Keratinocyte (primary cell): ENCODE measurements around the gene GIT1. TPM values are rescaled to one million over a fixed set of nuclear protein-coding genes. Genes with fewer than 3 reads are reported as not detected.

Source experiments
- DNase-seq: peaks from one replicate; pipeline ENCODE4 v3.0.0-alpha.2; 2011; ENCODE audit warnings: low read depth, missing footprints, low spot score
- FAIRE-seq: peaks from 2 replicates; lab custom pipeline; 2011; peaks lifted over from hg19 to GRCh38; lab: Jason Lieb, UNC
- H2AFZ ChIP-seq: 2 replicates; pipeline ENCODE4 v1.6.0; 2012; ENCODE audit warnings: low read length, control low read depth, inconsistent platforms; ENCODE audit not compliant: control insufficient read depth
- H3K27ac ChIP-seq: 2 replicates; pipeline ENCODE4 v1.5.1; 2011; ENCODE audit warnings: low read length; ENCODE audit not compliant: control insufficient read depth, insufficient read depth
- H3K27me3 ChIP-seq: 3 replicates; pipeline ENCODE4 v1.6.0; 2011; ENCODE audit warnings: low read length; ENCODE audit not compliant: control insufficient read depth, insufficient read depth; ENCODE audit errors: extremely low read depth
- H3K36me3 ChIP-seq, 2 experiments: 2 replicates in 1 of 2; 3 replicates in 1 of 2; pipeline ENCODE4 v1.5.1; 2011; ENCODE audit warnings: low read length in 2 of 2, mild to moderate bottlenecking in 1 of 2; ENCODE audit not compliant: control insufficient read depth in 2 of 2, insufficient read depth in 2 of 2; ENCODE audit errors: extremely low read depth in 1 of 2
- H3K4me1 ChIP-seq: 3 replicates; pipeline ENCODE4 v1.5.1; 2011; ENCODE audit warnings: low read length; ENCODE audit not compliant: control insufficient read depth, insufficient read depth; ENCODE audit errors: extremely low read depth
- H3K4me2 ChIP-seq: 3 replicates; pipeline ENCODE4 v1.6.0; 2011; ENCODE audit warnings: low read depth, low read length; ENCODE audit not compliant: control insufficient read depth, insufficient read depth; ENCODE audit errors: extremely low read depth
- H3K4me3 ChIP-seq, 3 experiments: fragments of 200-600 bp in 1 of 3; sonication (generic) in 1 of 3; 2 replicates in 2 of 3; 3 replicates in 1 of 3; pipeline ENCODE4 v1.5.1; 2011 to 2016; ENCODE audit warnings: low read length in 3 of 3, mild to moderate bottlenecking in 3 of 3, control low read depth in 2 of 3, inconsistent platforms in 1 of 3, low read depth in 1 of 3, mixed read lengths in 1 of 3, mixed run types in 1 of 3, moderate library complexity in 1 of 3; ENCODE audit not compliant: control insufficient read depth in 2 of 3, insufficient read depth in 2 of 3; ENCODE audit errors: extremely low read depth in 1 of 3
- H3K79me2 ChIP-seq: 2 replicates; pipeline ENCODE4 v1.6.0; 2012; ENCODE audit warnings: low read length; ENCODE audit not compliant: control insufficient read depth, insufficient read depth
- H3K9ac ChIP-seq: 3 replicates; pipeline ENCODE4 v1.6.0; 2011; ENCODE audit warnings: low read length; ENCODE audit not compliant: control insufficient read depth, insufficient read depth; ENCODE audit errors: extremely low read depth
- H3K9me1 ChIP-seq: 3 replicates; pipeline ENCODE4 v1.6.0; 2011; ENCODE audit warnings: low read length; ENCODE audit not compliant: control insufficient read depth, insufficient read depth; ENCODE audit errors: extremely low read depth
- H3K9me3 ChIP-seq: 2 replicates; pipeline ENCODE4 v1.5.1; 2012; ENCODE audit warnings: low read depth, low read length; ENCODE audit not compliant: control insufficient read depth
- H4K20me1 ChIP-seq: 3 replicates; pipeline ENCODE4 v1.6.0; 2011; ENCODE audit warnings: low read length; ENCODE audit not compliant: control insufficient read depth, insufficient read depth; ENCODE audit errors: extremely low read depth
- EZH2 ChIP-seq: IDR thresholded peaks from one replicate; pipeline ENCODE4 v1.6.1; 2012; ENCODE audit warnings: inconsistent platforms, mild to moderate bottlenecking, low read length, moderate library complexity
- dilution Hi-C: fragments of 300-500 bp; cut with MboI; formaldehyde crosslinking; loops from one replicate; pipeline ENCODE4 v1.7.0; 2020; ENCODE audit warnings: low sequenced_read_pairs; ENCODE audit not compliant: extremely low pct_ligation_motif_present
- polyA plus RNA-seq, 5 experiments: library from polyadenylated mRNA; depleted of rRNA in 3 of 5; stranded (reverse) in 3 of 5; stranded (forward) in 1 of 5; unstranded in 1 of 5; fragments of >200 nt; gene quantifications; 1 replicate in 1 of 5; 2 replicates in 3 of 5; 3 replicates in 1 of 5; pipeline versions ENCODE4 v1.2.1 to v1.2.3, GENCODE V29; 2011 to 2012; ENCODE audit warnings: missing spikeins in 2 of 5, low read depth in 1 of 5, low replicate concordance in 1 of 5
- TF ChIP-seq, protein P1 (sequence below), 3 experiments: IDR thresholded peaks in 1 of 3; conservative IDR thresholded peaks in 1 of 3; optimal IDR thresholded peaks in 1 of 3; 2 replicates in 2 of 3; 3 replicates in 1 of 3; pipeline versions ENCODE3 to v1.5.1; 2011; ENCODE audit warnings: low read length in 3 of 3, mild to moderate bottlenecking in 3 of 3, moderate library complexity in 2 of 3, control low read depth in 1 of 3, inconsistent platforms in 1 of 3; ENCODE audit not compliant: insufficient read depth in 2 of 3; ENCODE audit errors: extremely low read depth in 1 of 3

GIT1 gene
- polyA plus RNA-seq, 1 donor (not counting 4 experiments of a cell fraction or from before 2014, with no cell fraction given): 42.7 TPM

DNA sequence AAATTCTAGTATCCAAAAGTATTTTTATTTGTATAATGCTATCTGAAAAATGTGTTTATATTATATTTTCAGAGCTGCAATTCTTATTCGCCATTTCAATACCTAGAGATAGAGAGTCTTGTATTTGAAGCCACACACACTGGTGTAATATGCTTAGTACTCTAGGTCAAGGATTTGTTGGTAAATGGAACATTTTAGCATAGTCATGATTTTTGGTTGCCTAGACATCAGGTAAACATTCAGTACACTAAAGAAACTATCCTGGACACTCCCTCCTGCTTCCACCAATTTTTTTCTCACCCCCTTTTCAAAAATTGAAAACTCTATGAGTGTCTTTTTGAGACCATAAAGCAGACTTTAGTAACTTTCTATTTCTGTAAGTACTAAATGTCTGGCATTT, 43.4 kb downstream of the GIT1 start:
- TF ChIP-seq, protein P1, sequence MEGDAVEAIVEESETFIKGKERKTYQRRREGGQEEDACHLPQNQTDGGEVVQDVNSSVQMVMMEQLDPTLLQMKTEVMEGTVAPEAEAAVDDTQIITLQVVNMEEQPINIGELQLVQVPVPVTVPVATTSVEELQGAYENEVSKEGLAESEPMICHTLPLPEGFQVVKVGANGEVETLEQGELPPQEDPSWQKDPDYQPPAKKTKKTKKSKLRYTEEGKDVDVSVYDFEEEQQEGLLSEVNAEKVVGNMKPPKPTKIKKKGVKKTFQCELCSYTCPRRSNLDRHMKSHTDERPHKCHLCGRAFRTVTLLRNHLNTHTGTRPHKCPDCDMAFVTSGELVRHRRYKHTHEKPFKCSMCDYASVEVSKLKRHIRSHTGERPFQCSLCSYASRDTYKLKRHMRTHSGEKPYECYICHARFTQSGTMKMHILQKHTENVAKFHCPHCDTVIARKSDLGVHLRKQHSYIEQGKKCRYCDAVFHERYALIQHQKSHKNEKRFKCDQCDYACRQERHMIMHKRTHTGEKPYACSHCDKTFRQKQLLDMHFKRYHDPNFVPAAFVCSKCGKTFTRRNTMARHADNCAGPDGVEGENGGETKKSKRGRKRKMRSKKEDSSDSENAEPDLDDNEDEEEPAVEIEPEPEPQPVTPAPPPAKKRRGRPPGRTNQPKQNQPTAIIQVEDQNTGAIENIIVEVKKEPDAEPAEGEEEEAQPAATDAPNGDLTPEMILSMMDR (optimal IDR thresholded peaks at IDR 0.05 in 1 of 3, IDR thresholded peaks at IDR 0.05 in 1 of 3, conservative IDR thresholded peaks at IDR 0.05 in 1 of 3; ENCODE audit: extremely low read depth in 1 of 3, insufficient read depth in 2 of 3, low read length in 3 of 3): no peak
- TF ChIP-seq EZH2: no peak
- H3K9me1 ChIP-seq: no peaks in the 10 kb centered on the region
- H4K20me1 ChIP-seq: no peaks in the 10 kb centered on the region
- no peak overlapping the region for H3K9ac ChIP-seq
- H3K4me2 ChIP-seq: no peak overlapping the region
- H2AFZ ChIP-seq: no peak overlapping the region
- no peaks in the 10 kb centered on the region for H3K4me1 ChIP-seq
- dilution Hi-C loops: no loop called here
- H3K4me3 ChIP-seq: no peak overlapping the region
- H3K27ac ChIP-seq: no peak overlapping the region
- H3K9me3 ChIP-seq: no peaks in the 10 kb centered on the region
- DNase-seq (no peak), FAIRE-seq (no peak)
- H3K27me3 ChIP-seq: no peaks in the 10 kb centered on the region
- no peaks in the 10 kb centered on the region for H3K79me2 ChIP-seq
- peaks cover 6 to 18% of the 10 kb centered on the region in 2 experiments for H3K36me3 ChIP-seq

DNA sequence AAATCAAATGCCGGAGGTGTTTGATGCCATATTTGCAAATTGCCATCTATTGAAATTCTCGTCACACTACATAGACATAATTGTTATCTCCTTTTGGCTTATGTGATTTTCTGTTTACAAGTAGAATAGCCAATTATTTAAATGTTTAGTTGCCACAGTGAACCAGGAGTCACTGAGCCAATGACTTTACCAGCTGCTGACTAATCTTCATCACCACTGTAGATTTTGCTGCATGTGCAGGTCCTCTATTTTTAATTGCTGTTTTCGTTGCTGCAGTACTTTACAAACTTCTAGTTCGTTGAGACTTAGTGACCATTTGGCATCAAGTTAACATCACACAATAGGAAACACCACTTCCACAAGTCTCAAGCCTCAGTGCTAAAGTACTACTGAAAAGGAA, 45.4 kb downstream of the GIT1 start:
- Histone ChIP-seq H3K79me2 (no peaks in the 10 kb centered on the region), H2AFZ (no peak overlapping the region), H3K27me3 (no peaks in the 10 kb centered on the region), H3K4me1 (no peaks in the 10 kb centered on the region), H3K9ac (no peak overlapping the region), H3K4me2 (no peak overlapping the region), H3K9me3 (no peaks in the 10 kb centered on the region), H3K4me3 (no peak overlapping the region), H4K20me1 (no peaks in the 10 kb centered on the region), H3K27ac (no peak overlapping the region), H3K36me3 (peaks cover 7 to 18% of the 10 kb centered on the region in 2 experiments), H3K9me1 (no peaks in the 10 kb centered on the region)
- TF ChIP-seq, protein P1 (optimal IDR thresholded peaks at IDR 0.05 in 1 of 3, IDR thresholded peaks at IDR 0.05 in 1 of 3, conservative IDR thresholded peaks at IDR 0.05 in 1 of 3; ENCODE audit: extremely low read depth in 1 of 3, insufficient read depth in 2 of 3, low read length in 3 of 3): no peak
- TF ChIP-seq EZH2: no peak
- no peak for FAIRE-seq
- dilution Hi-C loops: no loop called here
- no peak for DNase-seq
